IMR-90 (cell line): ENCODE results near the gene PODXL2. TPM values are rescaled to one million over a fixed set of nuclear protein-coding genes. Genes with fewer than 3 reads are reported as not detected.

ENCODE experiments used
- ATAC-seq: fragments of 200-7000 bp; cut with Tn5 transposase; 2 replicates; pipeline ENCODE4 v1.9.1; 2020; ENCODE audit warnings: low read depth, mild to moderate bottlenecking, moderate library complexity
- BruUV-seq: library from RNA; stranded (reverse); fragments of 400-500 nt; replicated peaks from 2 replicates; lab custom pipeline; 2021; lab: Mats Ljungman, UMichigan
- CTCF ChIA-PET: fragments of 300-600 bp; formaldehyde crosslinking; extraction: SDS; loops from one replicate; lab custom pipeline; 2021; ENCODE audit warnings: antibody characterized with exemption; lab: Yijun Ruan, JAX
- POLR2A ChIA-PET: fragments of 300-600 bp; sonication (Branson Sonifier 250); formaldehyde crosslinking; loops from one replicate; lab custom pipeline; 2022; ENCODE audit warnings: antibody characterized with exemption; ENCODE audit not compliant: unreplicated experiment; lab: Charles Lee
- DNase-seq: peaks from one replicate; pipeline ENCODE4 v3.0.0; 2013
- H2AFZ ChIP-seq: replicated peaks from 2 replicates; pipeline ENCODE3; 2013; ENCODE audit warnings: low read length, mild to moderate bottlenecking; ENCODE audit not compliant: poor library complexity
- H2AK5ac ChIP-seq: 2 replicates; pipeline ENCODE4 v1.6.1; 2013; ENCODE audit warnings: low read depth, low read length, inconsistent platforms
- H2AK9ac ChIP-seq: replicated peaks from 2 replicates; pipeline ENCODE3; 2013; ENCODE audit warnings: mild to moderate bottlenecking, low read depth, low read length, moderate library complexity; ENCODE audit not compliant: poor library complexity
- H2BK120ac ChIP-seq: 2 replicates; pipeline ENCODE4 v1.6.1; 2013; ENCODE audit warnings: low read depth, low read length, inconsistent platforms
- H2BK15ac ChIP-seq: 3 replicates; pipeline ENCODE4 v1.6.1; 2013; ENCODE audit warnings: low read depth, low read length, inconsistent platforms
- H2BK20ac ChIP-seq: 2 replicates; pipeline ENCODE4 v1.6.1; 2013; ENCODE audit warnings: low read depth, mild to moderate bottlenecking, inconsistent platforms, low read length, moderate library complexity
- H2BK5ac ChIP-seq: 2 replicates; pipeline ENCODE4 v1.6.1; 2013; ENCODE audit warnings: mild to moderate bottlenecking, low read depth, low read length, inconsistent platforms; ENCODE audit not compliant: poor library complexity, severe bottlenecking
- H3K14ac ChIP-seq: replicated peaks from 2 replicates; pipeline ENCODE4 v1.6.1; 2013; ENCODE audit warnings: low read depth, low read length, inconsistent platforms
- H3K18ac ChIP-seq: 2 replicates; pipeline ENCODE4 v1.6.1; 2013; ENCODE audit warnings: low read depth, low read length, control low read depth
- H3K23ac ChIP-seq: 2 replicates; pipeline ENCODE4 v1.6.1; 2013; ENCODE audit warnings: low read depth, low read length, inconsistent platforms
- H3K27ac ChIP-seq: 2 replicates; pipeline ENCODE4 v1.5.1; 2013; ENCODE audit warnings: mild to moderate bottlenecking, control low read depth, low read length; ENCODE audit not compliant: insufficient read depth
- H3K27me3 ChIP-seq: 2 replicates; pipeline ENCODE4 v1.6.1; 2013; ENCODE audit warnings: low read length; ENCODE audit not compliant: control insufficient read depth, insufficient read depth
- H3K36me3 ChIP-seq: 2 replicates; pipeline ENCODE4 v1.6.1; 2013; ENCODE audit warnings: low read length, mixed read lengths; ENCODE audit not compliant: control insufficient read depth, insufficient read depth
- H3K4ac ChIP-seq: 2 replicates; pipeline ENCODE4 v1.6.1; 2013; ENCODE audit warnings: low read depth, low read length, inconsistent platforms
- H3K4me1 ChIP-seq: 2 replicates; pipeline ENCODE4 v1.6.1; 2013; ENCODE audit warnings: low read length, mixed read lengths; ENCODE audit not compliant: control insufficient read depth, insufficient read depth
- H3K4me2 ChIP-seq: 2 replicates; pipeline ENCODE4 v1.6.1; 2013; ENCODE audit warnings: low read depth, mild to moderate bottlenecking, control low read depth, low read length, moderate library complexity
- H3K4me3 ChIP-seq: 2 replicates; pipeline ENCODE4 v1.5.1; 2013; ENCODE audit warnings: low read depth, mild to moderate bottlenecking, control low read depth, low read length, moderate library complexity; ENCODE audit not compliant: insufficient read depth
- H3K56ac ChIP-seq: 2 replicates; pipeline ENCODE4 v1.6.1; 2013; ENCODE audit warnings: low read length, inconsistent platforms; ENCODE audit not compliant: insufficient read depth; ENCODE audit errors: extremely low read depth
- H3K79me1 ChIP-seq, 2 experiments: 2 replicates each; pipeline ENCODE4 v1.6.1; 2013; ENCODE audit warnings: low read length in 2 of 2, inconsistent platforms in 1 of 2, low read depth in 1 of 2
- H3K9ac ChIP-seq: 2 replicates; pipeline ENCODE4 v1.6.1; 2013; ENCODE audit warnings: low read depth, low read length, control low read depth
- H3K9me1 ChIP-seq: 2 replicates; pipeline ENCODE4 v1.6.1; 2013; ENCODE audit warnings: low read length, inconsistent platforms; ENCODE audit not compliant: insufficient read depth
- H3K9me3 ChIP-seq: 2 replicates; pipeline ENCODE4 v1.6.1; 2013; ENCODE audit warnings: low read length; ENCODE audit not compliant: control insufficient read depth, insufficient read depth
- H4K20me1 ChIP-seq: 2 replicates; pipeline ENCODE4 v1.6.1; 2013; ENCODE audit warnings: low read length, inconsistent platforms; ENCODE audit not compliant: insufficient read depth
- H4K5ac ChIP-seq: 2 replicates; pipeline ENCODE4 v1.6.1; 2013; ENCODE audit warnings: mild to moderate bottlenecking, low read depth, low read length, control low read depth
- H4K8ac ChIP-seq, 2 experiments: 2 replicates each; pipeline ENCODE4 v1.6.1; 2013; ENCODE audit warnings: low read depth in 2 of 2, low read length in 2 of 2, control low read depth in 1 of 2, inconsistent platforms in 1 of 2
- H4K91ac ChIP-seq: 2 replicates; pipeline ENCODE4 v1.6.1; 2013; ENCODE audit warnings: low read depth, low read length, inconsistent platforms; ENCODE audit not compliant: insufficient read depth
- CEBPB ChIP-seq: IDR thresholded peaks from 2 replicates; pipeline ENCODE4 v1.6.1; 2012; ENCODE audit warnings: low read depth, low read length, improper control_type of control experiment
- FOS ChIP-seq: fragments of 150-350 bp; IDR thresholded peaks from 2 replicates; pipeline ENCODE4 v1.6.1; 2016; ENCODE audit warnings: low read depth, low read length
- MAZ ChIP-seq: IDR thresholded peaks from 2 replicates; pipeline ENCODE4 v1.6.1; 2012; ENCODE audit warnings: low read depth, mild to moderate bottlenecking, low read length, improper control_type of control experiment, moderate library complexity, borderline replicate concordance
- RFX5 ChIP-seq: IDR thresholded peaks from 2 replicates; pipeline ENCODE4 v1.8.0; 2012; ENCODE audit warnings: low read depth, mild to moderate bottlenecking, low read length, moderate library complexity
- WGBS, 2 experiments: methylation state at CpG; one replicate each; pipeline versions ENCODE4 v1.1.5 to v1.1.7; 2013; ENCODE audit warnings: missing lambda C conversion rate in 2 of 2; ENCODE audit not compliant: insufficient read length in 1 of 2; ENCODE audit errors: extremely low coverage in 2 of 2; 5-methylcytosine and 5-hydroxymethylcytosine counted together
- dilution Hi-C: fragments of 300-500 bp; cut with HindIII; formaldehyde crosslinking; loops from one replicate; pipeline ENCODE4 v1.14.3; 2018; ENCODE audit warnings: low sequenced_read_pairs; ENCODE audit not compliant: unreplicated experiment
- in situ Hi-C: fragments of 300-500 bp; cut with MboI; formaldehyde crosslinking; loops from 3 replicates; pipeline ENCODE4 v1.14.3; 2019; ENCODE audit warnings: low sequenced_read_pairs, inconsistent platforms, mixed read lengths
- intact Hi-C: fragments of 100-400 bp; cut with micrococcal nuclease; formaldehyde crosslinking; loops from 2 replicates; pipeline ENCODE4 v1.10.0; 2022
- polyA plus RNA-seq, 3 experiments: library from polyadenylated mRNA; depleted of rRNA; stranded (reverse); fragments of >200 nt; gene quantifications; 2 replicates each; pipeline ENCODE4 v1.2.3, GENCODE V29; 2012; ENCODE audit warnings: low replicate concordance in 1 of 3
- total RNA-seq: library from RNA; depleted of rRNA; stranded (reverse); fragments of >200 nt; gene quantifications from 2 replicates; pipeline ENCODE4 v1.2.3, GENCODE V29; 2012

The PODXL2 gene
- total and polyA plus RNA-seq, 2 of the 4 experiments (the other 2 are of a cell fraction), result 1.6 to 5.4 TPM

DNA sequence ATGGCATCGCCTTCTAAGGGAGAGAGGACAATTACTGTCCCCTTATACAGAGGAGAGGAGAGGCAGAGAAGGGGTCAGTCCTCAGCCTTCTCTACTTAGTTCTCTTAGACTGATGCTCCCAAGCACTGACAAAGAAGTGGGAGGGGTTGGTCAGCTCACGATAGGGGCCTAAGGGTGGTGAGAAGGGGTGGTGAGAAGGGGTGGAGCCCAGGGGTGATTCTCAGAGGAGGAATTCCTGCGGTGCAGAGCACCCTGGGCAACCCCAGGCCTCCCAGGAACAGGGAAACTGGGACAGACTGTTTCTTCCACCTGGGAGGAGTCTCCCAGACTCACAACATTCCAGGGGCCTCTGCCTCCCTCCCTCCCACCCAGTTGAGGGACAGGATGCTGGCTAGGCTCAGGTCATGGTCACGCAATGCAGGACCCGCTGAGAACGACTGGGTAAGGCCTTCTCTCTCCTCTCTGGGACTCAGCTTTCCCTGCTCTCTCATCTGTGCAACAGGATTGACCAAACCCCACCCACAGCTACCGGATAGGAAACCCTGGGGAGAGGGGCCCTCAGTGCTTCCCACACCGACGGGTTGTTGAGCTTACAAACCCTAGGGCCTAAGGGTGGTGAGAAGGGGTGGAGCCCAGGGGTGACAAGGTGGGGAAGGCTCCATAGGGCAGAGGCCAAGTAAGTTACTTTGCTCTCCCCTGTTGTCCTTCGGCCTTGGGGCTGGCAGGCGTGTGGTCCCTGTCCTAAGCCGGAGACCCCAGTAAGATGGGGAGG lies 40.0 kb upstream of the PODXL2 start:
- peak; percentile 33; the same call in 1 of the 2 replicates for TF ChIP-seq MAZ
- no peak for TF ChIP-seq CEBPB
- TF ChIP-seq FOS, result no peak
- no peak for TF ChIP-seq RFX5
- Histone ChIP-seq H2AFZ (peak overlapping the region; percentile 37), H3K9me1 (peaks cover 41% of the 10 kb centered on the region), H3K4me2 (peak overlapping the region; percentile 87), H3K4ac (peak overlapping the region; percentile 70), H3K79me1 (peaks cover 9 to 62% of the 10 kb centered on the region in 2 experiments; a peak in 3 of 4 replicates), H3K9me3 (no peaks in the 10 kb centered on the region), H3K56ac (no peak overlapping the region), H4K8ac (peak overlapping the region in 1 of 2 experiments; percentile 40; a peak in 2 of 4 replicates), H3K4me3 (peak overlapping the region; percentile 51), H2BK15ac (peak overlapping the region; percentile 54; the same call in 1 of the 3 replicates), H3K23ac (peak overlapping the region; percentile 92), H4K91ac (no peak overlapping the region; the same call in 1 of the 2 replicates), H2BK5ac (peak overlapping the region; percentile 53), H4K5ac (peak overlapping the region; percentile 15; the same call in 1 of the 2 replicates), H3K36me3 (no peaks in the 10 kb centered on the region), H2BK20ac (no peak overlapping the region), H2BK120ac (0 out of 2 replicates have a peak overlapping the region, but pooled peaks have one; percentile 5), H4K20me1 (peaks cover 58% of the 10 kb centered on the region), H3K9ac (peak overlapping the region; percentile 54), H3K14ac (peak overlapping the region; percentile 90), H3K18ac (0 out of 2 replicates have a peak overlapping the region, but pooled peaks have one; percentile 35), H3K4me1 (peaks cover 21% of the 10 kb centered on the region), H2AK9ac (peak overlapping the region; percentile 93), H2AK5ac (peak overlapping the region; percentile 92), H3K27ac (peak overlapping the region; percentile 67), H3K27me3 (no peaks in the 10 kb centered on the region)
- CTCF ChIA-PET, result interaction anchor here (4.2 kb wide), 1 partner anchor 14 kb away, joined by 20 read pairs; no protein-coding TSS in a partner anchor
- ATAC-seq (peak; percentile 21), DNase-seq (peak; percentile 72)
- dilution Hi-C loops, result no loop called here
- POLR2A ChIA-PET, result interaction anchor here (0.5 kb wide), 1 partner anchor 485 kb away, joined by 3 read pairs; no protein-coding TSS in a partner anchor
- no TSS peak for BruUV-seq
- no CpG with 5 or more reads among the region's 12 CpGs for WGBS, 2 experiments
- intact Hi-C loops, result no loop called here
- in situ Hi-C loops, result no loop called here
